ENCODE measurements around the gene RAB5A.

- no peak for TF ChIP-seq USF2 (IDR thresholded peaks at IDR 0.05; ENCODE audit: borderline replicate concordance, low read depth, low read length)
- no peak for TF ChIP-seq CTCF (IDR thresholded peaks at IDR 0.05)
- no peak for TF ChIP-seq MXI1 (IDR thresholded peaks at IDR 0.05; ENCODE audit: low read depth, low read length)
- TF ChIP-seq JUND (IDR thresholded peaks at IDR 0.05) = no peak
- no peak for TF ChIP-seq TAF1 (IDR thresholded peaks at IDR 0.05; ENCODE audit: borderline replicate concordance, low read depth, low read length)
- no peak for TF ChIP-seq REST (IDR thresholded peaks at IDR 0.05; ENCODE audit: low read depth, low read length)
- no peak for TF ChIP-seq TEAD4 (IDR thresholded peaks at IDR 0.05; ENCODE audit: borderline replicate concordance, insufficient read depth)
- TF ChIP-seq EZH2phosphoT487 (IDR thresholded peaks at IDR 0.05; ENCODE audit: borderline replicate concordance, low read depth) = no peak
- TF ChIP-seq YY1 (IDR thresholded peaks at IDR 0.05; ENCODE audit: low read depth) = no peak
- TF ChIP-seq CHD2 (IDR thresholded peaks at IDR 0.05; ENCODE audit: low read length, partially characterized antibody) = no peak
- no peak for TF ChIP-seq FOXM1 (IDR thresholded peaks at IDR 0.05; ENCODE audit: low read depth)
- no peak for TF ChIP-seq MAX (IDR thresholded peaks at IDR 0.05; ENCODE audit: low read depth)
- no peak for TF ChIP-seq ZBTB33 (IDR thresholded peaks at IDR 0.05; ENCODE audit: borderline replicate concordance, low read depth)
- TF ChIP-seq MEF2A (IDR thresholded peaks at IDR 0.05; ENCODE audit: borderline replicate concordance, low read depth) = no peak
Measured at GRCh38 chr3:19899264-19899663, 47.6 kb upstream of the RAB5A start.

All from SK-N-SH (cell line).